ENCODE measurements around the gene RPS6KB2.
A peak's percentile ranks its signal among the peaks of the same experiment; 100 is the strongest.

The RPS6KB2 gene

DNA sequence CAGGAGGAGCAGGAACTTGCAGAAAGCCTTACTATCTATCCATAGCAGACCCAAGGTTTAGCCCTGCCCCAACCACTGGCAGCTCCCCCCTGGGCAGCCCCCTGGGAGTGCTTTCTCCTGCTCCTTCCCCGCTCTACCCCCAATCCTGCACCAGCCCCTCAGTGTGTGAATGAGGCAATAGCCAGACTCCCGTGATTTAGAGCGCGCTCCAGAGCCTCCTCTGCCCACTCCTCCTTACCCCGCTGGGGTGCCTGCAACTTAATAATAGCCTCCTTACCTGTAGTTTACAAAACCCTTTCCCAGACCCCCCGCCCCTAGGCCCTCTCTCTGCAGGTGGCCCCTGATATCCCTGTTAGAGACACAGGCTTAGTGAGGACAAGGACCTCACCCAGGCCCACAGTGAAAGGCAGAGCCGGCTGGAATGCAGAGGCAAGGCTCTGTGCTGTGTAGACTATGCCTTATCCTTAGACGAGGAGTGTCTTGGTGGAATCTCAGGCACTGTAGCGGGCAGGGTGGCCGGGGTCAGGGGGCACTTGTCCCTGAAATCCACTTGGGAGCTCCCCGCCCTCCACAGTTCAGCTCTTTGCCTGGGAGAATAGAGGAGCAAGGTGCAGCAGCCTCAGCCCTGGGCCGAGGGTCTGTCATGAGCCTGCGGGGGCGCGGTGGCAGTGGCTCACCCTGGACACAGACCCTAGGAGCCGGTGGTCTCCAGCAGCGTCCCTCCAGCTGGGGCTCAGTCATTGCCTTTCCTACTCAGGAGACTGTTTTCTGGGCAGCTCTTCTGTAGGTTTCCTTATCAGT, 17.1 kb upstream of the RPS6KB2 start:
- FAIRE-seq, result no peak

DNA sequence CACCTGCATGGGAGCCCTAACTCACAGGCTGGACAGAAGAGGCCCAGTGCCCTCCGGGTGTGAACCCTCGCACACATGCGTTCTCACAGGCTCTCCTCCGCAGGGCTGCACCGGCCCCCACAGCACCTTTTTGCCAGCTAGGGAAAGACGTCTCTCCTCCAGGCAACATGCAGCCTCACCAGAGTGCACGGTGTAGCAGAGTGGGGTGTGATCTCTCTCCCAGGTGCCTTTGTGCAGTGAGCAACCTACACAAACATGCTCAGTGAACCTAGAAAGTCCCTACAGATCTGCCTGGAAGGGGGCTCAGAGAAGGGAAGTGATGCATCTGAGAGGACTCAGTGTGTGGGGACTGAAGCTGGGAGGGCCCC, 16.5 kb upstream of the RPS6KB2 start:
- peak; percentile 62 for FAIRE-seq
- peak; percentile 48; the same call in 1 of the 2 replicates for TF ChIP-seq SPI1 (IDR thresholded peaks at IDR 0.05; ENCODE audit: low read depth, low read length)
- TF ChIP-seq POU2F2 (IDR thresholded peaks at IDR 0.05; ENCODE audit: low read depth, low read length), result no peak

More for the DNA sequence above, 17.1 kb upstream of the RPS6KB2 start:
- TF ChIP-seq SPI1 (IDR thresholded peaks at IDR 0.05; ENCODE audit: low read depth, low read length) (no peak), PAX5 (IDR thresholded peaks at IDR 0.05; ENCODE audit: insufficient read depth, low read length, severe bottlenecking) (no peak), POU2F2 (IDR thresholded peaks at IDR 0.05; ENCODE audit: low read depth, low read length) (no peak), POLR2AphosphoS5 (IDR thresholded peaks at IDR 0.05; ENCODE audit: low read depth, low read length) (no peak), TAF1 (IDR thresholded peaks at IDR 0.05; ENCODE audit: low read depth, low read length) (no peak), POLR2A (IDR thresholded peaks at IDR 0.05; ENCODE audit: low read depth, low read length) (no peak)
- DNase-seq (ENCODE audit: insufficient read length, low spot score), result no peak

DNA sequence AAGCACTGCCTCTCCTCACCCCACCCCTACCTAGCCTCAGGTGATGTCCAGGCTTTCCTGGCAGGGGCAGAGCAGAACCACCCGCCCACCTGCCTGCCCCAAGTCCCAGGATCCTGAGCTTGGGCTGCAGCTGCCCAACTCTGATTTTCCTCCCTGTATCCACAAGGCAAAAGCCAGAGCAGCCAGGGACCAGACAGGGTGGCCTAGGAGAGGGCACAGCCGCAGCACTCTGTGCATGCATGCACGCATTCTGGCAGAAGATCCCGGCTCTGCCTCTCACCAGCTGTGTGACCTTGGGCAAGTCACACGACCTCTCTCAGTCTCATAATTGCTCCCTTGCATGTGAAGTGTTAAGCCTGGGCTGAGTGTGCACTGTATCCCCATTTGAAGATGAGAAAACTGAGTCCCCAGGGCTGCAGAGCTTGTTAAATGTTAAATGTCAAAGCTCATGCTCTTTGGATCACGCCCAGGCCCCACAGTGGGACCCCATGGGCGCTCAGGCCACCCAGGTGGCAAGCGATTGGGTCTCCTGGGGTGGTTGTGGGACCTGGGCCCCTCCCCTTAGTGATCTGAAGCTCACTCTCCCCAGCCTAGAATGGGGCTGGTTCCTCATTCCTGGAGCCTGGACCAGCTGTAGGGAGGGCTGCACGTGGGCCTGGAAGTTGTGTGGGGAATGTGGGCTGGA, 15.7 kb upstream of the RPS6KB2 start:
- FAIRE-seq, result no peak
- no peak for DNase-seq (ENCODE audit: insufficient read length, low spot score)
- TF ChIP-seq SPI1 (IDR thresholded peaks at IDR 0.05; ENCODE audit: low read depth, low read length) (no peak), POLR2A (IDR thresholded peaks at IDR 0.05; ENCODE audit: low read depth, low read length) (no peak), TAF1 (IDR thresholded peaks at IDR 0.05; ENCODE audit: low read depth, low read length) (no peak), PAX5 (IDR thresholded peaks at IDR 0.05; ENCODE audit: insufficient read depth, low read length, severe bottlenecking) (no peak), POLR2AphosphoS5 (IDR thresholded peaks at IDR 0.05; ENCODE audit: low read depth, low read length) (no peak)

More for the DNA sequence above, 16.5 kb upstream of the RPS6KB2 start:
- DNase-seq (ENCODE audit: insufficient read length, low spot score), result no peak

DNA sequence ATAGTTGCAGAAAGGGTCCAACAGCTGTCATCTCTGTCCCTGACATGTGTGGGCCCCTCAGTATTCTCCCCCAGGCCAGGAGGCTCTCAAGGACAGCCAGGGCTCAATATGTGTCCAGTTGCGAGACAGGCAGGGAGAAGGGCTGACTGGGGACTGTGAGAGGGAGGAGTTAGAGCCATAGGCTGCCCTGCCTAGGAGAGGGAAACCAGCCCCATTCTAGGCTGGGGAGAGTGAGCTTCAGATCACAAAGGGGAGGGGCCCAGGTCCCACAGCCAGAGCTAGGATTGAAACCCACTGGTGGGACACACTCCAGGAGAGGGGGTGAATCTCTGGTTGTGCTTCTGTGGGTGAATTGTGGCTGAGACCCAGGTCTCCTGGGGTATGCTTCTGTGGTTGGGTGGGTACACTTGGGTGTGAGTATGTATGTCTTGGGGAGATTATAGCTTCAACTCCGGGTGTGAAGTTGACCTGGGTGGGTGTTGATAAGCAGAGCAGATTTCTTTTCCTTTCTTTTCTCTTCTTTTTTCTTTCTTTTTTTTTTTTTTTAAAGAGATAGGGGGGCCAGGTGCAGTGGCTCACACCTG, 14.9 kb upstream of the RPS6KB2 start:
- TF ChIP-seq POU2F2 (IDR thresholded peaks at IDR 0.05; ENCODE audit: low read depth, low read length), result no peak
- no peak for TF ChIP-seq SPI1 (IDR thresholded peaks at IDR 0.05; ENCODE audit: low read depth, low read length)
- TF ChIP-seq POLR2AphosphoS5 (IDR thresholded peaks at IDR 0.05; ENCODE audit: low read depth, low read length), result no peak
- TF ChIP-seq POLR2A (IDR thresholded peaks at IDR 0.05; ENCODE audit: low read depth, low read length), result no peak
- no peak for TF ChIP-seq PAX5 (IDR thresholded peaks at IDR 0.05; ENCODE audit: insufficient read depth, low read length, severe bottlenecking)
- no peak for TF ChIP-seq TAF1 (IDR thresholded peaks at IDR 0.05; ENCODE audit: low read depth, low read length)
- FAIRE-seq (no peak), DNase-seq (ENCODE audit: insufficient read length, low spot score) (no peak)

DNA sequence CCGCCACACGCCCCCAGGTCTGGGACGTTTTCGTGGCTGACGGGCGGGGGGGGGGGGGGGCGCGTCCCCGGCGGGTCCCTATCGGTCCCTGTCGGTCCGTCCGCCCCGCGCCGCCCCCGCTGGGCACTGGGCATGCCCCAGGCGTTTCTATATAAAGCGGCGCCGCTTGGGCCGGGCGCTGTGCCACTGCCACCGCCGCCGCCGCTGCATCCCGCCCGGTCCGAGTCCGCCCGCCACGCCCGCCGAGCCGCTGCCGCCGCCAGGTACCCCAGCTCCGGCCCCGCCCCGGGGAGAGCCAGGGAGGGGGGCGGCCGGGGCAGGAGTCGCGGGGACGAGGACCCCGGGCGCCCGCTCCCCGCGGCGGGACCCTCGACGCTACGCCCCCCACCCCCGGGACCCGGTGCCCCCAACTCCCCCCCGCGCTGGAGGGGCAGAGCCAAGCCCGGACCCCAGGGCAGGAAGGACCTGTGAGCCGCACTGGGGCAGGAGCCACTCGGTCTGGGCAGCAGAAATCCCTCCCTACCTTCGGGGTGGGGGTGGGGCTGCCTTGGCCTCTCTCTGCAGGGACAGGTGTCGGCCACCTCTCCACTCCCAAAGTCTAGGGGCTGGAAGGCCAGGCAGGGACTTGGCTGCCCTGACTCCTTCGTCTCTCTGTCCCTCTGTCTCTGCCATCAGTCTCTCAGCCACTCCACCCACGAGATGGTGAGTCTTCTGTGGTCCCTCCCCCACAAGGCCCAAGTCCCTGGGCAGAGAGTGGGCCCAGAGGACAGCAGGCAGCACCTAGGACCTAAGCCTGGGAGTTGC, 12.6 kb upstream of the RPS6KB2 start, which contains the start of gene CARNS1:
Gene CARNS1 (plus strand): TSS at position 178 of the 804 bp plus-strand sequence. CDS start 522 bp downstream, at position 700.
- TF ChIP-seq POLR2AphosphoS5 (IDR thresholded peaks at IDR 0.05; ENCODE audit: low read depth, low read length), result no peak
- no peak for TF ChIP-seq TAF1 (IDR thresholded peaks at IDR 0.05; ENCODE audit: low read depth, low read length)
- TF ChIP-seq SPI1 (IDR thresholded peaks at IDR 0.05; ENCODE audit: low read depth, low read length), result no peak
- no peak for TF ChIP-seq POU2F2 (IDR thresholded peaks at IDR 0.05; ENCODE audit: low read depth, low read length)
- no peak for TF ChIP-seq POLR2A (IDR thresholded peaks at IDR 0.05; ENCODE audit: low read depth, low read length)
- TF ChIP-seq PAX5 (IDR thresholded peaks at IDR 0.05; ENCODE audit: insufficient read depth, low read length, severe bottlenecking), result no peak
- no peak for DNase-seq (ENCODE audit: insufficient read length, low spot score)
- no peak for FAIRE-seq

DNA sequence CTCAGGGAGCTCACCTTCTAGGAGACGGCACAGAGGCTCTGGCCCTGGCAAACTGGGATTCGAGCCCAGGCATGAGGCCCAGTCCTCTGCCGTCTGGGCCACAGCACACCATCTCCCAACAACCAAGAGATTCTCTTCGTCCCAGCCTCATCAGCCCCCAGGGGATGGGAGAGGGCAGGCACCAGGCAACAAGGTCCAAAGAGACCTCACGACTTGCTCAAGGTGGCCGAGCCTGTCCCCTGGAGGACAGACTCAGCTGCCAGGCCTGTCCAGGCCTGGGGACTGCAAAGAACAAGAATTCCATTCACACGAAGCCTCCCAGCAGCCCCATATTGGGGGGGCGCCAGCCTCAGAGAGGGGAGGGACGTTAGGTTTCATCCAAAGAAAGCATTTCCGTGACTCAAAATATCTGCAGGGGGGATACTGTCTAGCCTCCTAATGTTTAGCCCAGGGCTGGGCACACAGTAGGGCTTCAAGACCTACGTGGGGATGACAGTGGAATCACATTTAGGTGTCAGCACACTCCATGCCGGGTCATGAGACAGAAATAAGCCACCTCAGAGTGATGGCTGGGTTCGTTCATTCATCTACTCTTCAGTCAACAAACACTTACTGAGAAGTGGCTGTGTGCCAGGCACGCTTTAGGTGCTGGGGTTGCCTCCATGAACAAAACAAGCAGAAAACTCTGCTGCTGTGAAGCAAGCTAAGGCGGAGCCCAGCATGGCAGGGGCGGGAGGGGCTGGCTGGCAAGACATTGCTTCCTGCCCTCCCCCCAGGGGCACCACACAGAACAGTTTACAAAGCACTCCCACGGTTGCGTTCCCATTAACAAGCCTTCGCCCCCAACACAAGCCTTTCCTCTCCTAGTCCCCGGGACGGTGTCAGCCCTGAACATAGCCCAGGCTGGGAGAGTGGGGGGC, 11.6 kb upstream of the RPS6KB2 start:
- FAIRE-seq (peak; percentile 72), DNase-seq (ENCODE audit: insufficient read length, low spot score) (no peak)
- TF ChIP-seq TAF1 (IDR thresholded peaks at IDR 0.05; ENCODE audit: low read depth, low read length), result no peak
- TF ChIP-seq PAX5 (IDR thresholded peaks at IDR 0.05; ENCODE audit: insufficient read depth, low read length, severe bottlenecking), result no peak
- TF ChIP-seq POLR2AphosphoS5 (IDR thresholded peaks at IDR 0.05; ENCODE audit: low read depth, low read length), result no peak

DNA sequence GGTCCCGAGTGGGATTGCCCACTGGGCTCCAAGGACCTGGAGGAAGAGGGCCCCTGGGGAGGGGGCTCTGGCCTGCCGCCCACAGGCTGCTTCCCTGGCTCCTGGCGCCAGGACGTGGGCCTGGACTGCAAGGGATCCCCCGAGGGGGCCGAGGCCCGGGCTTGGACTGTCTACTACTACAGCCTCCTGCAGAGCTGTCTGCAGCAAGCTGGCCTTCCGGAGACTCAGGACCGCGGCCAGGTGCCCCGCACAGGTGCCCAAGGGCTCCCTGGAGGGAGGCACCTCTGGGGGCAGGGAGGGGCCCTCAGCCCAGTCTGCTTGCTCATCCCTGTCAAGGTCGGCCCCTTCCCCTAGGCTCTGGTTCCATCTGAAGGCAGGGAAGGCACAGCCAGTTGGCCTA, 10.9 kb upstream of the RPS6KB2 start:
- FAIRE-seq (no peak), DNase-seq (ENCODE audit: insufficient read length, low spot score) (no peak)
- no peak for TF ChIP-seq POLR2AphosphoS5 (IDR thresholded peaks at IDR 0.05; ENCODE audit: low read depth, low read length)
- TF ChIP-seq POLR2A (IDR thresholded peaks at IDR 0.05; ENCODE audit: low read depth, low read length), result no peak
- no peak for TF ChIP-seq TAF1 (IDR thresholded peaks at IDR 0.05; ENCODE audit: low read depth, low read length)
- no peak for TF ChIP-seq PAX5 (IDR thresholded peaks at IDR 0.05; ENCODE audit: insufficient read depth, low read length, severe bottlenecking)
- no peak for TF ChIP-seq POU2F2 (IDR thresholded peaks at IDR 0.05; ENCODE audit: low read depth, low read length)

DNA sequence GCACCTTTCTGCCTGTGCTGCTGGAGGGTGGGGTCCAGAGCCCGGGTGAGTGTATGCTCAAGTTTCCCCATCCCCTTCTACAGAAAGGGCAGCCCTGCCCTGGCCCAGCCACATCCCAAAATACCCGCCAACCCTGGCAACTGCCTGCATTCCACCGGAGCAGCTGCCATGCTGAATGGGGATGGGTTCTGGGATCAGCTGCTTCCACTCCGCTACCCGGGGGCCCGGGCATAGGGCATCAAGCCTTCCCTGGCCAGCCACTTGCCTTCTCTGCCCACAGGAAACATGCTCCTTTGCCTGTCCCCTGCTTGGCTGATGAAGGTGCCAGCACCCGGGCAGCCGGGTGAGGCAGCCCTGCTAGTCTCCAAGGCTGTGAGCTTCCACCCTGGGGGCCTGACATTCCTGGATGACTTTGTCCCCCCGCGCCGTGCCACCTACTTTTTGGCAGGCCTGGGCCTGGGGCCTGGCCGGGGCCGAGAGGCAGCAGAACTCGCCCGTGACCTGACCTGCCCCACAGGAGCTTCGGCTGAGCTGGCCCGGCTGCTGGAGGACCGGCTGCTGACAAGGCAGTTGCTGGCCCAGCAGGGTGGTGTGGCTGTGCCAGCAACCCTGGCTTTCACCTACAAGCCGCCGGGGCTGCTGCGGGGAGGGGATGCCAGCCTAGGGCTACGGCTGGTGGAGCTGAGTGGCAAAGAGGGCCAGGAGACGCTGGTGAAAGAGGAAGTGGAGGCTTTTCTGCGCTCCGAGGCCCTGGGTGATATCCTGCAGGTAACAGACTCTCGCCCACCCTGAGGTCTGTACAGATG, 9.6 kb upstream of the RPS6KB2 start:
- FAIRE-seq, result peak; percentile 60
- peak; percentile 83 for TF ChIP-seq SPI1 (IDR thresholded peaks at IDR 0.05; ENCODE audit: low read depth, low read length)
- no peak for TF ChIP-seq POLR2AphosphoS5 (IDR thresholded peaks at IDR 0.05; ENCODE audit: low read depth, low read length)
- no peak for DNase-seq (ENCODE audit: insufficient read length, low spot score)

Data from GM12891 (cell line).